ENCODE data around the gene RENBP. TPM values are rescaled to one million over a fixed set of nuclear protein-coding genes. Genes with fewer than 3 reads are reported as not detected.

Gene RENBP
- total and polyA plus RNA-seq, 7 donors, result 9.8 to 16.8 (median 15.0) TPM

GRCh38 chrX:153948002-153948466 is 3.6 kb upstream of the RENBP start:
- Histone ChIP-seq H3K36me3 (peaks cover 0 to 31% (median 15%) of the 10 kb centered on the region in 4 donors), H3K4me3 (no peak overlapping the region), H3K27me3 (peaks cover 0 to 3% (median 0%) of the 10 kb centered on the region in 3 donors), H3K9me3 (no peaks in the 10 kb centered on the region), H3K27ac (peak overlapping the region; percentile 63 to 87 (median 86)), H3K4me1 (peaks cover 0 to 60% (median 47%) of the 10 kb centered on the region in 4 donors)
- TF ChIP-seq POLR2AphosphoS5 (IDR thresholded peaks at IDR 0.05) (peak in 3 of 4 donors; percentile 15 to 53 (median 22)), CTCF (IDR thresholded peaks at IDR 0.05) (no peak)
- no peak for DNase-seq
- WGBS, 2 donors, result 75 to 81% methylated on average over 10 of the region's 10 CpGs
- intact Hi-C loops (cut with DNase I), result no loop called here

- intact Hi-C loops (cut with DNase I), result no loop called here
- DNase-seq, result peak; percentile 88
- Histone ChIP-seq H3K4me1 (peaks cover 0 to 52% (median 40%) of the 10 kb centered on the region in 4 donors), H3K9me3 (no peaks in the 10 kb centered on the region), H3K36me3 (peaks cover 0 to 25% (median 12%) of the 10 kb centered on the region in 4 donors), H3K4me3 (no peak overlapping the region), H3K27me3 (peaks cover 0 to 3% (median 0%) of the 10 kb centered on the region in 3 donors), H3K27ac (peak overlapping the region; percentile 63 to 87 (median 86))
- 33 to 35% methylated on average over 19 of the region's 19 CpGs for WGBS, 2 donors
- peak; percentile 68 to 78 (median 72) for TF ChIP-seq CTCF (IDR thresholded peaks at IDR 0.05)
- no peak for TF ChIP-seq POLR2AphosphoS5 (IDR thresholded peaks at IDR 0.05)
Measured at GRCh38 chrX:153947009-153947769, 2.7 kb upstream of the RENBP start.

- intact Hi-C loops (cut with DNase I), result no loop called here
- H3K4me1 ChIP-seq, result peaks cover 0 to 42% (median 31%) of the 10 kb centered on the region in 4 donors
Measured at GRCh38 chrX:153945956-153946943, 1.8 kb upstream of the RENBP start.

GRCh38 chrX:153944800-153945150 is 332 bp upstream of the RENBP start:
- H3K36me3 ChIP-seq, result peaks cover 0 to 2% (median 0%) of the 10 kb centered on the region in 4 donors
- peaks cover 0 to 33% (median 18%) of the 10 kb centered on the region in 4 donors for H3K4me1 ChIP-seq
- no peaks in the 10 kb centered on the region for H3K9me3 ChIP-seq
- no peak for TF ChIP-seq POLR2A (IDR thresholded peaks at IDR 0.05)
- TF ChIP-seq EP300 (IDR thresholded peaks at IDR 0.05), result no peak
- no peak for TF ChIP-seq POLR2AphosphoS5 (IDR thresholded peaks at IDR 0.05)
- no peak for TF ChIP-seq CTCF (IDR thresholded peaks at IDR 0.05)
- intact Hi-C loops (cut with DNase I), result no loop called here
- peak overlapping the region; percentile 23 to 49 (median 44) for H3K4me3 ChIP-seq
- WGBS, 2 donors, result 32 to 48% methylated on average over 6 of the region's 6 CpGs
- no peak for DNase-seq
- H3K27me3 ChIP-seq, result peaks cover 0 to 3% (median 0%) of the 10 kb centered on the region in 3 donors
- peak overlapping the region in 3 of 4 donors; percentile 64 to 68 (median 66) for H3K27ac ChIP-seq

More at GRCh38 chrX:153945956-153946943, 1.8 kb upstream of the RENBP start:
- no peaks in the 10 kb centered on the region for H3K9me3 ChIP-seq
- 88% methylated on average over 24 of the region's 24 CpGs for WGBS, 2 donors
- H3K4me3 ChIP-seq, result no peak overlapping the region
- H3K27ac ChIP-seq, result peak overlapping the region in 3 of 4 donors; percentile 84 to 87 (median 87)
- TF ChIP-seq POLR2A (IDR thresholded peaks at IDR 0.05), result no peak
- peaks cover 0 to 16% (median 6%) of the 10 kb centered on the region in 4 donors for H3K36me3 ChIP-seq
- peaks cover 0 to 3% (median 0%) of the 10 kb centered on the region in 3 donors for H3K27me3 ChIP-seq
- no peak for DNase-seq
